Vagina (tissue), 2 donors: ENCODE results near the gene SRA1. TPM values are rescaled to one million over a fixed set of nuclear protein-coding genes. Genes with fewer than 3 reads are reported as not detected.
A peak's percentile ranks its signal among the peaks of the same experiment; 100 is the strongest.
"Not testable (repeated sequence)": the region's sequence is repeated elsewhere in the genome, so short reads cannot be mapped to it uniquely, and the experiment has no call there.

Experiments used
- DNase-seq, 2 donors: peaks; one replicate each; pipeline ENCODE4 v3.0.0-alpha.2; 2017; ENCODE audit errors: extremely low spot score in 2 of 2
- H3K27ac ChIP-seq: fragments of 200-600 bp; sonication (generic); one replicate; pipeline ENCODE4 v1.5.1; 2019
- H3K27me3 ChIP-seq: fragments of 200-600 bp; sonication (generic); one replicate; pipeline ENCODE4 v1.5.1; 2019
- H3K36me3 ChIP-seq, 2 donors: fragments of 200-600 bp; sonication (generic); one replicate each; pipeline ENCODE4 v1.5.1; 2017 to 2019
- H3K4me1 ChIP-seq: fragments of 200-600 bp; sonication (generic); one replicate; pipeline ENCODE4 v1.5.1; 2019
- H3K4me3 ChIP-seq, 2 donors: fragments of 200-600 bp; sonication (generic); 1 replicate in 1 of 2; 2 replicates in 1 of 2; pipeline ENCODE4 v1.5.1; 2016 to 2019
- H3K9me3 ChIP-seq: fragments of 200-600 bp; sonication (generic); one replicate; pipeline ENCODE4 v1.5.1; 2019
- POLR2A ChIP-seq, 2 donors: fragments of 450-650 bp; IDR thresholded peaks; one replicate each; pipeline ENCODE4 v1.6.1; 2017; ENCODE audit warnings: antibody characterized with exemption in 2 of 2, mild to moderate bottlenecking in 2 of 2, moderate library complexity in 2 of 2
- POLR2AphosphoS5 ChIP-seq, 2 donors: sonication (generic); formaldehyde crosslinking; IDR thresholded peaks; one replicate each; pipeline ENCODE4 v1.9.0; 2017; ENCODE audit warnings: antibody characterized with exemption in 2 of 2, mild to moderate bottlenecking in 2 of 2, low read depth in 1 of 2; ENCODE audit not compliant: insufficient read depth in 1 of 2
- intact Hi-C: fragments of 100-400 bp; cut with DNase I; formaldehyde crosslinking; loops from one replicate; pipeline ENCODE4 v1.15.1; 2023
- total RNA-seq: library from RNA; depleted of rRNA; stranded (reverse); fragments of >200 nt; gene quantifications from one replicate; pipeline ENCODE4 v1.2.3, GENCODE V29; 2016
- TF ChIP-seq, protein P1 (sequence below), 3 experiments: fragments of 450-650 bp in 2 of 3; fragments of 200-600 bp in 1 of 3; sonication (generic) in 1 of 3; IDR thresholded peaks; one replicate each; pipeline ENCODE4 v1.5.1; 2017 to 2019; ENCODE audit warnings: antibody characterized with exemption in 3 of 3, mild to moderate bottlenecking in 2 of 3, moderate library complexity in 2 of 3

The SRA1 gene
- total RNA-seq, 1 donor from 2014 or later: 20.4 TPM

DNA sequence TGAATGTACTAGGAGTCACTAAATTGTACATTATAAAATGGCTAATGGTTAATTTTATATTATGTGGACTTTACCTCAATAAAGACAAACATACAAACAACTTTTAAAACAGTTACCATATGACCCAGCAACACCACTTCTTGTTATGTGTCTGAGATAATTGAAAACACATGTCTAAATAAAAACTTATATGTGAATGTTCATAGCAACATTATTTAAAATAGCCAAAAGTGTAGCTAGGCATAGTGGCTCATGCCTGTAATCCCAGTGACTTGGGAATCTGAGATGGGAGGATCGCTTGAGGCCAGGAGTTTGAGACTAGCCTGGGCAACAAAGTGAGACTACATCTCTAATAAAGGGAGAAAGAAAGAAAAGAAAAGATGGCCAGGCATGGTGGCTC lies 30.2 kb upstream of the SRA1 start:
- H3K27ac ChIP-seq: no peak overlapping the region
- H3K4me3 ChIP-seq: no peak overlapping the region
- H3K27me3 ChIP-seq: no peaks in the 10 kb centered on the region
- intact Hi-C loops: no loop called here
- TF ChIP-seq, protein P1, sequence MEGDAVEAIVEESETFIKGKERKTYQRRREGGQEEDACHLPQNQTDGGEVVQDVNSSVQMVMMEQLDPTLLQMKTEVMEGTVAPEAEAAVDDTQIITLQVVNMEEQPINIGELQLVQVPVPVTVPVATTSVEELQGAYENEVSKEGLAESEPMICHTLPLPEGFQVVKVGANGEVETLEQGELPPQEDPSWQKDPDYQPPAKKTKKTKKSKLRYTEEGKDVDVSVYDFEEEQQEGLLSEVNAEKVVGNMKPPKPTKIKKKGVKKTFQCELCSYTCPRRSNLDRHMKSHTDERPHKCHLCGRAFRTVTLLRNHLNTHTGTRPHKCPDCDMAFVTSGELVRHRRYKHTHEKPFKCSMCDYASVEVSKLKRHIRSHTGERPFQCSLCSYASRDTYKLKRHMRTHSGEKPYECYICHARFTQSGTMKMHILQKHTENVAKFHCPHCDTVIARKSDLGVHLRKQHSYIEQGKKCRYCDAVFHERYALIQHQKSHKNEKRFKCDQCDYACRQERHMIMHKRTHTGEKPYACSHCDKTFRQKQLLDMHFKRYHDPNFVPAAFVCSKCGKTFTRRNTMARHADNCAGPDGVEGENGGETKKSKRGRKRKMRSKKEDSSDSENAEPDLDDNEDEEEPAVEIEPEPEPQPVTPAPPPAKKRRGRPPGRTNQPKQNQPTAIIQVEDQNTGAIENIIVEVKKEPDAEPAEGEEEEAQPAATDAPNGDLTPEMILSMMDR (IDR thresholded peaks at IDR 0.05): no peak
- no peak for TF ChIP-seq POLR2A (IDR thresholded peaks at IDR 0.05)
- TF ChIP-seq POLR2AphosphoS5 (IDR thresholded peaks at IDR 0.05; ENCODE audit: insufficient read depth in 1 of 2, low read depth in 1 of 2): no peak
- H3K4me1 ChIP-seq: no peaks in the 10 kb centered on the region
- no peaks in the 10 kb centered on the region for H3K36me3 ChIP-seq
- H3K9me3 ChIP-seq: no peaks in the 10 kb centered on the region
- DNase-seq: no peak

DNA sequence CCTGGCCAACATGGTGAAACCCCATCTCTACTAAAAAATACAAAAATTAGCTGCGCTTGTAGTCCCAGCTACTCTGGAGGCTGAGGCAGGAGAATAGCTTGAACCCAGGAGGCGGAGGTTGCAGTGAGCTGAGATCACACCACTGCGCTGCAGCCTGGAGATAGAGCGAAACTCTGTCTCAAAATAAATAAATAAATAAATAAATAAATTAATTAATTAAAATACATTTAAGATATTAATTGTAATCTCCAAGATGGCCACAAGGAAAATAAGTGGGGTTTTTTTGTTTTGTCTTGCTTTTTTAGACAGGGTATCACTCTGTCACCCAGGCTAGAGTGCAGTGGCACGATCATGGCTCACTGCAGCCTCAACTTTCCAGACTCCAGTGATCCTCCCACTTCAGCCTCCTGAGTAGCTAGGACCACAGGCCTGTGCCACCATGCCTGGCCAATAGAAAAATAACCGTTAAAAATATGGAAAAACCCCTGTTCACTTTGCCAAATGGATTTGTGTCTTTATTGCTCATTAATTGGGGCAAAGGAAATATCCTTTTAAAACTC lies 22.0 kb upstream of the SRA1 start:
- H3K36me3 ChIP-seq, H3K4me1 ChIP-seq, DNase-seq, intact Hi-C loops, H3K9me3 ChIP-seq, H3K27me3 ChIP-seq, H3K4me3 ChIP-seq, H3K27ac ChIP-seq: not testable (repeated sequence)

DNA sequence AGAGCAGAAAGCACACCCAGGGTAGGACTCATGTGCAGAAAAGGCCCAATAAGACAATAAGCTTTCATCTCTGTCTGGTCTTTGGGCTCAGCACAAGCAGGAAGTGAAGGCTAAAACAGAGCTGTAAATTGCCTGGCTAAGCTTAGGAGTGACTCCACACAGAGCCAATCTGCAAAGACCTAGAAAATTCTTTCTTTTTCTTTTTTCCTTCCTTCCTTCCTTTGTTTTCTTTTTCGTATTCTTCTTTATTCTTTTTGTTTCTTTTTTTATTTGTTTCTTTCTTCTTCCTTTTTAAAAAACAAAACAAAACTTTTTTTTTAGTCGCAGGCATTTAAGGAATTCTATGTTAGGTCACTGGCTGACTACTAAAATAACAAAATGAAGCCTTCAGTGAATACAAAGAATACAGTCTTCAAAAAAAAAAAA lies 19.5 kb upstream of the SRA1 start:
- Histone ChIP-seq H3K27me3 (no peaks in the 10 kb centered on the region), H3K36me3 (no peaks in the 10 kb centered on the region), H3K27ac (no peak overlapping the region), H3K4me1 (no peaks in the 10 kb centered on the region), H3K4me3 (no peak overlapping the region), H3K9me3 (no peaks in the 10 kb centered on the region)
- intact Hi-C loops: no loop called here
- no peak for DNase-seq
- TF ChIP-seq, protein P1 (IDR thresholded peaks at IDR 0.05): no peak
- no peak for TF ChIP-seq POLR2A (IDR thresholded peaks at IDR 0.05)
- no peak for TF ChIP-seq POLR2AphosphoS5 (IDR thresholded peaks at IDR 0.05; ENCODE audit: insufficient read depth in 1 of 2, low read depth in 1 of 2)

DNA sequence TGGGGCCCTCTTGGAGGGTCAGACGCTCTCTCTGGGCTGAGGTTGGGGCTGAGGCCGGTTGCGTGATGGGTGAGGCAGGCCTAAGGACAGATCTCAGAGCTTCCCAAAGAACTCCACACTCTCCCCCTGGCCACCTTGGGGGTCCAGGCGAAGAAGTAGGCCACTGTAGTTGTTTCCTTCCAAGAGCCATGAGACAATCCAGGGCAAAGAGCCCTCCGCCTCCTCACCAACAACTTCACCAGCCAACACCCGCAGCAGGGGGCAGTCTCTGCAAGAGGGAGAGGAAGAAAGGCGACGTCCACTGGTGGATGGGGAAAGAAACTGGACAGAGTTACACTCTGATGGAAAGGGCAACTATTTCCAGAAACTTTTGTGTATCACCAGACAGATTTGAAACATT lies 18.0 kb upstream of the SRA1 start:
- H3K27me3 ChIP-seq: no peaks in the 10 kb centered on the region
- DNase-seq: no peak
- no peak overlapping the region for H3K4me3 ChIP-seq
- intact Hi-C loops: no loop called here
- no peak overlapping the region for H3K27ac ChIP-seq
- no peaks in the 10 kb centered on the region for H3K36me3 ChIP-seq
- TF ChIP-seq, protein P1 (IDR thresholded peaks at IDR 0.05): no peak
- TF ChIP-seq POLR2A (IDR thresholded peaks at IDR 0.05) (no peak), POLR2AphosphoS5 (IDR thresholded peaks at IDR 0.05; ENCODE audit: insufficient read depth in 1 of 2, low read depth in 1 of 2) (no peak)
- no peaks in the 10 kb centered on the region for H3K9me3 ChIP-seq
- no peaks in the 10 kb centered on the region for H3K4me1 ChIP-seq

DNA sequence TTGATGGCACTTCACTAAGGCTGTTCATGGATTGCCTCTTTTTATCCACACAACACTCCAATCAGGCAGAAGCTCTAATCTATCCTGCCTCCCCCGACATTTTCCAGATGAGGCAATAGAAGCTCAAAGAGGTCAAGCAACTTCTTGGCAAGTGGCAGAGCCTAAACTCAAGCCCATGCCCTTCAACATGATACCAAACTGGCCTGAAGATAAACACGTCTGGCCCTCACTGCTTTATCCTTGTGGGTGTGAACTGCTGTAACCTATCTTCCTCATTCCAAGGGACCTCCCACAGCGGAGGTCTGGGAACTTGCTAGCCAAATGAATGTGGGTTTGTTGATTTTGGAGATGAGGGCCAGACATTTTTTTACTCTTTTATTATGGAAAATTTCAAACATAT lies 16.9 kb upstream of the SRA1 start:
- Histone ChIP-seq H3K36me3 (peaks cover 0 to 3% of the 10 kb centered on the region in 2 donors), H3K4me1 (no peaks in the 10 kb centered on the region), H3K27me3 (no peaks in the 10 kb centered on the region), H3K9me3 (no peaks in the 10 kb centered on the region), H3K27ac (no peak overlapping the region), H3K4me3 (no peak overlapping the region)
- intact Hi-C loops: no loop called here
- no peak for DNase-seq
- TF ChIP-seq POLR2A (IDR thresholded peaks at IDR 0.05) (no peak), POLR2AphosphoS5 (IDR thresholded peaks at IDR 0.05; ENCODE audit: insufficient read depth in 1 of 2, low read depth in 1 of 2) (no peak)

DNA sequence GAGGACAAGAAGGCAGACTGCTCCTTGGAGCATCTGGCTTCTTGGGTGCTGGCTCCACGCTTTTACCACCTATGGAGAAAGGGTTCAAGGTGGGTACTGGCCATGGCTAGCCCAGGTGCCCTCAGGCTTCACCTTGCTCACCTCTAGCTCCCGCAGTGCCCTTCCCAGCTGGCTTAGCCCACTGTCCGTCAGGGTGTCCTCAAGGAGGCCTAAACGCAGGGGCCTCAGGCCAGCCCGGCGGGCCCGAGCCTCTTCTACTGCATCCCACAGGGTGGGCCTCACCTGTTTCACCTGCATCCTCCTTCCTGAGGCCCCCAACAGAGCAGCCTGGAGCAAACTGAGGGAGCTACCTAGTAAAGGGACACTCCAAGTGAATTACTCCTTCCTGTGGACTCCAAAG lies 16.4 kb upstream of the SRA1 start:
- H3K4me1 ChIP-seq: peaks cover 1% of the 10 kb centered on the region
- no peak overlapping the region for H3K27ac ChIP-seq
- peaks cover 0 to 6% of the 10 kb centered on the region in 2 donors for H3K36me3 ChIP-seq
- no peak overlapping the region for H3K4me3 ChIP-seq
- TF ChIP-seq, protein P1 (IDR thresholded peaks at IDR 0.05): no peak
- TF ChIP-seq POLR2AphosphoS5 (IDR thresholded peaks at IDR 0.05; ENCODE audit: insufficient read depth in 1 of 2, low read depth in 1 of 2): no peak
- no peak for TF ChIP-seq POLR2A (IDR thresholded peaks at IDR 0.05)
- no peaks in the 10 kb centered on the region for H3K27me3 ChIP-seq
- intact Hi-C loops: no loop called here
- DNase-seq: peak in 1 of 2 donors; percentile 88
- H3K9me3 ChIP-seq: no peaks in the 10 kb centered on the region
